ENCODE results near the gene SIGLEC5.

Gene SIGLEC5

GRCh38 chr19:51570962-51571575, 59.1 kb downstream of the SIGLEC5 start, which contains the start of gene ZNF175:
ZNF175 (plus strand) TSS chr19:51571283; CDS start chr19:51573330, 2,047 bp downstream.
- H3K4me3 ChIP-seq (ENCODE audit: low read depth in 1 of 2, low read length in 2 of 2): peak within 1 kb of the TSS; percentile 85 to 90
- H3K9me3 ChIP-seq (ENCODE audit: control insufficient read depth in 1 of 2, low read length in 2 of 2): no peaks in the 10 kb centered on the region
- peaks cover 0 to 3% of the 10 kb centered on the region in 2 donors for H3K27me3 ChIP-seq (ENCODE audit: control insufficient read depth in 1 of 2, insufficient read depth in 2 of 2, low read length in 2 of 2)
- H3K27ac ChIP-seq (ENCODE audit: low read depth, low read length): no peak within 1 kb of the TSS
- H3K4me1 ChIP-seq (ENCODE audit: control insufficient read depth in 1 of 2, insufficient read depth in 2 of 2, low read length in 2 of 2): peaks cover 11 to 17% of the 10 kb centered on the region in 2 donors
- peaks cover 0 to 18% of the 10 kb centered on the region in 2 donors for H3K36me3 ChIP-seq (ENCODE audit: control insufficient read depth in 1 of 2, insufficient read depth in 2 of 2, low read length in 2 of 2)
- H3K9ac ChIP-seq (ENCODE audit: low read depth in 1 of 2, low read length in 2 of 2): peak within 1 kb of the TSS in 1 of 2 donors; percentile 55

DNA sequence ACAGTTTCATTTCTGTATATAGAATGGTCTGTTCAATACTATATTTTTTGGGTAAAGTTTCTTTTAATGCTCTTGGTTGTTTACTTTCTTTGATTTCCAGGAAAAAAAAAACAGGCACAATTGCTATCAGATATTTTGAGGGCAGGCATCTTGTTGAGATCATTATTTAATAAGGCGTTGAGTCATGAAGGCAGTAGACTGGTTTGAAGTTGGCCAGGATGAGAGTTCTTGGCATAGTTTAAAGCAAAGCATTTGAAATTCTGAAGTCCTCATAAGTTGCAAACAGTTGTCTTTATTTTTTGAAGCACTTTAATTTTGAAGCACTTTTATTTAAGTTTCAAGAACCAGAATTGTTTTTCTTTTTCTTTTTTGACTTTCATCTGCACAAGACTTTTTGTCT, 61.7 kb downstream of the SIGLEC5 start:
- H3K4me3 ChIP-seq (ENCODE audit: low read depth in 1 of 2, low read length in 2 of 2): no peak overlapping the region
- H3K4me1 ChIP-seq (ENCODE audit: control insufficient read depth in 1 of 2, insufficient read depth in 2 of 2, low read length in 2 of 2): peaks cover 11 to 24% of the 10 kb centered on the region in 2 donors
- H3K27me3 ChIP-seq (ENCODE audit: control insufficient read depth in 1 of 2, insufficient read depth in 2 of 2, low read length in 2 of 2): peaks cover 0 to 3% of the 10 kb centered on the region in 2 donors
- no peak overlapping the region for H3K27ac ChIP-seq (ENCODE audit: low read depth, low read length)
- peaks cover 0 to 6% of the 10 kb centered on the region in 2 donors for H3K36me3 ChIP-seq (ENCODE audit: control insufficient read depth in 1 of 2, insufficient read depth in 2 of 2, low read length in 2 of 2)
- no peak overlapping the region for H3K9ac ChIP-seq (ENCODE audit: low read depth in 1 of 2, low read length in 2 of 2)
- no peaks in the 10 kb centered on the region for H3K9me3 ChIP-seq (ENCODE audit: control insufficient read depth in 1 of 2, low read length in 2 of 2)

DNA sequence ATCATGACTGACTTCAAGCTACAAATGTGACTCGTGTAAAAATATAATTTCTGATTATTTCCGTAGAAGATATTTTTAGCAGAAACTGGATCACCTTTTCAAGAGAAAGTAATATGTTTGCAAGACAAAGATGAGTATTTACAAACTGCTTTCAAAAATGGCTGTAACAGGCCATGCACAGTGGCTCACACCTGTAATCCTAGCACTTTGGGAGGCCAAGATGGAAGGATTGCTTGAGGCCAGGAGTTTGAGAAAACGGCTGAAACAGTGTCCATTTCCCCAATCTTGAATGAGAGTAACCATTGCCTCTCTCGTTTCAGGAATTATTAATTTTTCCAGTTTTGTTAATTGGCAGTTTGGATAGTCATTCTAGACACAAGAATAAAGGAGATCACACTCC, 62.6 kb downstream of the SIGLEC5 start:
- H3K27me3 ChIP-seq (ENCODE audit: control insufficient read depth in 1 of 2, insufficient read depth in 2 of 2, low read length in 2 of 2): peaks cover 0 to 3% of the 10 kb centered on the region in 2 donors
- H3K4me1 ChIP-seq (ENCODE audit: control insufficient read depth in 1 of 2, insufficient read depth in 2 of 2, low read length in 2 of 2): peaks cover 10 to 18% of the 10 kb centered on the region in 2 donors
- H3K9ac ChIP-seq (ENCODE audit: low read depth in 1 of 2, low read length in 2 of 2): no peak overlapping the region
- H3K9me3 ChIP-seq (ENCODE audit: control insufficient read depth in 1 of 2, low read length in 2 of 2): no peaks in the 10 kb centered on the region
- H3K27ac ChIP-seq (ENCODE audit: low read depth, low read length): no peak overlapping the region
- H3K36me3 ChIP-seq (ENCODE audit: control insufficient read depth in 1 of 2, insufficient read depth in 2 of 2, low read length in 2 of 2): no peaks in the 10 kb centered on the region
- no peak overlapping the region for H3K4me3 ChIP-seq (ENCODE audit: low read depth in 1 of 2, low read length in 2 of 2)

GRCh38 chr19:51566489-51567100, 63.6 kb downstream of the SIGLEC5 start:
- Histone ChIP-seq H3K36me3 (ENCODE audit: control insufficient read depth in 1 of 2, insufficient read depth in 2 of 2, low read length in 2 of 2) (no peaks in the 10 kb centered on the region), H3K4me1 (ENCODE audit: control insufficient read depth in 1 of 2, insufficient read depth in 2 of 2, low read length in 2 of 2) (peaks cover under 1 to 9% of the 10 kb centered on the region in 2 donors), H3K27ac (ENCODE audit: low read depth, low read length) (no peak overlapping the region), H3K4me3 (ENCODE audit: low read depth in 1 of 2, low read length in 2 of 2) (no peak overlapping the region), H3K9me3 (ENCODE audit: control insufficient read depth in 1 of 2, low read length in 2 of 2) (no peaks in the 10 kb centered on the region), H3K27me3 (ENCODE audit: control insufficient read depth in 1 of 2, insufficient read depth in 2 of 2, low read length in 2 of 2) (peaks cover 0 to 3% of the 10 kb centered on the region in 2 donors), H3K9ac (ENCODE audit: low read depth in 1 of 2, low read length in 2 of 2) (no peak overlapping the region)

DNA sequence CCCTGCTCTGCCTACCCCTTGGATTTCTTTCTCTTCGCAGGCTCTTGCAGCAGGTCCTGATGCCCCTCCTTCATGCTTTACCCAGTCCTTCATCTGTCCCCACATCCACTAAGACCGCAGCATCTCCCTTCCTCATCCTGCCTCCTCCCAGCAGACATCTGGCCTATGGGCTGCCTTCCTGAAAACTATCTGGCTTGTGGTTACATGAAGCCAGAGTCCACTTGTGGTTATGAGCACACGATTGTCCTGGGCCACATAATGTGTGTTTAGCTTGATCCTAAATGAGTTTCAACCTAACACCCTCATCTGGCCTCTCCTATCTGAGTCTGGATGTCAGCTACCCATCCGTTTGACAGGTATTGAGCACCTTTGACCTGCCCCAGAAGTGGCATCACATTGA, 64.6 kb downstream of the SIGLEC5 start:
- H3K4me3 ChIP-seq (ENCODE audit: low read depth in 1 of 2, low read length in 2 of 2): no peak overlapping the region
- peaks cover 0 to 7% of the 10 kb centered on the region in 2 donors for H3K4me1 ChIP-seq (ENCODE audit: control insufficient read depth in 1 of 2, insufficient read depth in 2 of 2, low read length in 2 of 2)
- H3K27me3 ChIP-seq (ENCODE audit: control insufficient read depth in 1 of 2, insufficient read depth in 2 of 2, low read length in 2 of 2): peaks cover 0 to 3% of the 10 kb centered on the region in 2 donors
- H3K27ac ChIP-seq (ENCODE audit: low read depth, low read length): no peak overlapping the region
- H3K9me3 ChIP-seq (ENCODE audit: control insufficient read depth in 1 of 2, low read length in 2 of 2): no peaks in the 10 kb centered on the region
- H3K36me3 ChIP-seq (ENCODE audit: control insufficient read depth in 1 of 2, insufficient read depth in 2 of 2, low read length in 2 of 2): no peaks in the 10 kb centered on the region
- no peak overlapping the region for H3K9ac ChIP-seq (ENCODE audit: low read depth in 1 of 2, low read length in 2 of 2)

- H3K9ac ChIP-seq (ENCODE audit: low read depth in 1 of 2, low read length in 2 of 2): no peak overlapping the region
- peaks cover 0 to 7% of the 10 kb centered on the region in 2 donors for H3K4me1 ChIP-seq (ENCODE audit: control insufficient read depth in 1 of 2, insufficient read depth in 2 of 2, low read length in 2 of 2)
- H3K4me3 ChIP-seq (ENCODE audit: low read depth in 1 of 2, low read length in 2 of 2): no peak overlapping the region
- H3K27me3 ChIP-seq (ENCODE audit: control insufficient read depth in 1 of 2, insufficient read depth in 2 of 2, low read length in 2 of 2): peaks cover 0 to 3% of the 10 kb centered on the region in 2 donors
- H3K9me3 ChIP-seq (ENCODE audit: control insufficient read depth in 1 of 2, low read length in 2 of 2): no peaks in the 10 kb centered on the region
- no peak overlapping the region for H3K27ac ChIP-seq (ENCODE audit: low read depth, low read length)
- H3K36me3 ChIP-seq (ENCODE audit: control insufficient read depth in 1 of 2, insufficient read depth in 2 of 2, low read length in 2 of 2): no peaks in the 10 kb centered on the region
These were observed 65.4 kb downstream of the SIGLEC5 start for GRCh38 chr19:51564791-51565190.
